HG03135 (cell line): ENCODE results near the gene COLEC11.

Experiments
- ATAC-seq: cut with Tn5 transposase; IDR thresholded peaks from one replicate; pipeline ENCODE4 v1.9.1; 2021; ENCODE audit warnings: mild to moderate bottlenecking, moderate library complexity; ENCODE audit not compliant: unreplicated experiment

The COLEC11 gene

GRCh38 chr2:3667151-3667631 is 72.3 kb downstream of the COLEC11 start:
- ATAC-seq, result no peak

- no peak for ATAC-seq
Measured at GRCh38 chr2:3669656-3670055, 74.7 kb downstream of the COLEC11 start.

- ATAC-seq, result no peak
Measured at GRCh38 chr2:3670376-3670775, 75.5 kb downstream of the COLEC11 start.

DNA sequence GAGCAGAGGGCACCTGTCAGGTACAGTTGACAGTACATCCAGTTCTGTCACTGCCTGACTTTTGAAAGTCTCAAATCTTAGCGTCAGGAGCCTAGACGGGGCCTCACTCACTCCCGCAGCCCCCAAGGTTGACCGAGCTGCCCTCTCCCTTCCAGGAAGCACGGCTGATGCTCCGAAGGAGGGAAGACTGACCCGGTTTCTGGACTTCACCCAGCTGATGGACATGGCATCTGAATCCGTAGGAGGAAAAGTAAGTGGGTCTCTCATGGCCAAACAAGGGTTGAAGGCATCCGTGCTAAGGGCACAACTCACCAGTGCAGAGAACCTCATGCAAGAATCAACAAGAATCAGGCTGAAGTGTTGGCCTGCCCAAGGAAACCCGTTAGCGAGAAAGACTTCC is 76.0 kb downstream of the COLEC11 start:
- no peak for ATAC-seq

DNA sequence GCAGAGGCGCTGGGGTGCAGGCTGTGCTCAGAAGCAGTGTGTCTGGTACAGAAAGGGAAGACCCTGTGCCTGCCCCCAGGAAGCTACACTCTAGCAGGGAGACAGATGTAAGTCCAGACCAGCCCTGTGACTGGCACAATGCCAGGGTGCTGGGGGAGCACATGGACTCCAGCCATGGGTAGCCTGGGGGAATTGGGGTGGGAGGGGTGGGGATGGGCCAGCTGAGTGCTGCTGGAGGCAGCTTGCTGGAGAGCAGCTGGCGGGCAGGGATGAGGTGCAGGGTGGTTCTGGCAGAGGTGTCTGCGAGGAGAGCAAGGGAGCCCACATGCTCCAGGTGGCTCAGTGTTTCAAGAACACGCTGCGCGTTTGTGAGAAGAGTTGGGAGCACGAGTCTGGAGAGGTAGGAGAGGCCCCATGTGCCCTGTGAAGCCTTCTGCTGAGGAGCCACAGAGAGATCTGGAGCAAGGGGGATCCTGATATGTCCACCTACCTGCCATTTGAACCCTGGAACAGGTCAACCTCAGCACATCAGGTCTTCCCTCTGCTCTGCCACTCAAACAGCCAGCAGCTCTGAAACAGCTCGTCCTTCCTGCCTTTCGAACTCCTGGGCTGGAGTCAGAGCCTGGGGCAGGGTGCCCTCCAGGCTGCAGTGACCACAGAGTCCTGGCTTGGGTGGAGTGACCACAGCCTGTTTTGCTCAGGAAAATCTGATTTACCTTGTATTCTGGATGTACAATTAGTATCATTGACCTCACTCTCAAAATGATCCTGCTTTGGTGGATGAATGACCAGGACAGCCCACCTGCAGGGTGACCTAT is 78.2 kb downstream of the COLEC11 start:
- no peak for ATAC-seq

DNA sequence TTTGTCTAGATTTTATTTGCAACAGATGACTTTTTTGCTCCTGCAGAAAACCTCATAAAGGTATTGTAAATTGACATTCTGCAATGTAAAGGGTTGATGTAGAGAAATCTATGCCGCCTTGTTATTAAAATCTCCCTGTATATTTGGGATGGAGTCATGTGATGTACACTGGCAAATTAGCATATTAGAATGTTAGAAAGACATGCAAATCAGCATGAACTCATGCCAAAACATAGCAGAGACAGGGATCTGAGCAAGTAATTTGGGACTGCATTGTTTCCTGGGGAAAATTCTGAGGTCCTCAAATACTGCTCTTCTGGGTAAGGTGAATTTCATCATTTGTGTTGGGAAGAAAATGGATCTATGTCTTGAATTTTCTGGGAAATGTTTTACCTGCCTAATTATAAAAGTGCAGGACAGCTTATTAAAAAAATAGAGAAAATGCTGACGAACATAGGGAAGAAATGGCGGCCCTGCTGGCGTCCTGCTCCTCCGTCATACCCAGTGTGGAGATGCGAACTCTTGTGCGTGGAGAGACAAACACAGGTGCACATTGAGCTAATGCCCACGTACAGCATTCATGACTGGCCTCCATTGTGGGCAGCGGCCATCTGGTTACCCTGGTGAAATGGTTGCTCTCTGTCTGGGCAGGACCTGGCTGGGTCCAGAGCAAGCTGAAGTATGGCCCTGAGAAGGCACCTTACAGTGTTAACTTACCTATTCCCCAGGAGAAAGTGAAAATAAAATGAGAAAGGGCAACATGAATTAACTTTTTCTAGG is 79.3 kb downstream of the COLEC11 start:
- ATAC-seq, result no peak

- ATAC-seq, result no peak
Measured at GRCh38 chr2:3675687-3676086, 80.8 kb downstream of the COLEC11 start.

- ATAC-seq, result no peak
Measured at GRCh38 chr2:3677436-3677835, 82.5 kb downstream of the COLEC11 start.

- ATAC-seq, result no peak
Measured at GRCh38 chr2:3678212-3678611, 83.3 kb downstream of the COLEC11 start.

DNA sequence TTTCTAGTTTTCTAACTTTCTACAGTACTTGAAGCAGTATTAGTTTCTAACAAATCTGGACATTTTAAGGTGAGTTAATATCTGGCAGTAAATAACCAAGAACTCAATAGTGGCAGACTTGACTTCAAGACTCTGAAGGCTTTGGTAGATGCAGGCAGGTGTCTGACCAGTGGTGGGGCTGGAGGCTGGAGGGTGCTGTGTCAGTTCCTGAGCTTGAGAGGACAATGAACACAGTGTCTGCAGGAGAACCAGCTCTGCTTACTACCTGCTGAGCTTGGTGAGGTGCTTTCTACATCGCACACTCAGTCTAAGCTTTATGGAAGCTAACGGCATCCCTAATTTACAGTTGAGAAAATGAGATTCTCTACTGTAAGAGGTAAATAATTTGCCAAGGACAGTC is 84.3 kb downstream of the COLEC11 start:
- no peak for ATAC-seq

GRCh38 chr2:3679616-3680393 is 84.9 kb downstream of the COLEC11 start:
- ATAC-seq, result no peak

GRCh38 chr2:3680548-3681345 is 85.8 kb downstream of the COLEC11 start:
- no peak for ATAC-seq

- ATAC-seq, result no peak
Measured at GRCh38 chr2:3681625-3682024, 86.7 kb downstream of the COLEC11 start.

GRCh38 chr2:3682811-3683210 is 87.9 kb downstream of the COLEC11 start:
- no peak for ATAC-seq

- ATAC-seq, result no peak
Measured at GRCh38 chr2:3683748-3684454, 89.0 kb downstream of the COLEC11 start.

DNA sequence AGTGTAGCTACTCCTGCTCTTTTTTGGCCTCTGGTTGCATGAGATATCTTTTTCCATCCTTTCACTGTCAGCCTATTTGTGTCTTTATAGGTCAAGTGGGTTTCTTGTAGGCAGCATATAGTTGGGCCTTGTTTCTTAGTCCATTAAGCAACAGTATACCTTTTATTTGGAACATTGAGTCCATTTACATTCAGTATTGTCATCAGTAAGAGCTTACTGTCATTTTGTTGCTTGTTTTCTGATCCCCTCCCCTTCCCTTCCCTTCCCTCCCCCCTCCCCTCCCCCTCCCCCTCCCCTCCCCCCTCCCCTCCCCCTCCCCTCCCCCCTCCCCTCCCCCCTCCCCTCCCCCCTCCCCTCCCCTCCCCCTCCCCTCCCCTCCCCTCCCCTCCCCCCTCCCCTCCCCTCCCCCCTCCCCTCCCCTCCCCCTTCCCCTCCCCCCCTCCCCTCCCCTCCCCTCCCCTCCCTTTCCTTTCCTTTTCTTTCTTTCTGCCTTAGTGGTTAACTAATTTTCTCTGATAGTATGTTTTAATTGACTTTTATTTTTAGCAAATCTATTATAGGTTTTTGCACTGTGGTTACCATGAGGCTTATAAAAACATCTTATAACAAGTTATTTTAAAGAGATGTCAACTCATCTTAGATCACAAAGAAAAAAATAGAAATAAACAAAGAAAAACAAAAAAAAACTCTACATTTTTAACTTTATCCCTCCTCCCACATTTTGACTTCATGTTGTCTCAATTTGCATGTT is 95.3 kb downstream of the COLEC11 start:
- no peak for ATAC-seq

DNA sequence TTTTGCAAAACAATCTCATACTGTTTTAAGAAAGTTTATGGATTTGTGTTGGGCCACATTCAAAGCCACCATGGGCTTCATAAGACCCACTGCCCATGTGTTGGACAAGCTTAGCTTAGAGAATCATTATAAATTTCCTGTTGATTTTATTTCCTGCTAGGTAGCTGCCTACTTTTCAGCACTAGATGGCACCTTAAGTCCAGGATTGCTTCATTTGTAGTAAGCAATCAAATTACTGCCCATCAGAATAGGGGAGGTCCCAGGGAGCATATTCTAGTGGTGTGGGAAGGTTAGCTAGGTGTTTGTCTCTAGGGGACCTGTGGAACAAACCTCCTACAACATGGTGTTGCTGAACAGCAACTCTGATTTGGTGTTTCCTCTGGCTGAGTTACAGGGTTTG is 97.5 kb downstream of the COLEC11 start:
- ATAC-seq, result no peak
